Loucy (cell line): ENCODE results near the gene OR13C8.

Source experiments
- H2AFZ ChIP-seq: fragments of 200-600 bp; sonication (generic); 2 replicates; pipeline ENCODE4 v1.6.0; 2016; ENCODE audit warnings: antibody characterized with exemption, mild to moderate bottlenecking, low read length, moderate library complexity
- H3F3A ChIP-seq: fragments of 200-600 bp; 2 replicates; pipeline ENCODE4 v1.6.0; 2016; ENCODE audit warnings: antibody characterized with exemption, low read depth, mild to moderate bottlenecking
- H3K27me3 ChIP-seq: fragments of 200-600 bp; sonication (generic); 2 replicates; pipeline ENCODE4 v1.6.1; 2014; ENCODE audit warnings: low read length, mild to moderate bottlenecking; ENCODE audit not compliant: insufficient read depth, poor library complexity, severe bottlenecking
- H3K36me3 ChIP-seq: fragments of 200-600 bp; sonication (generic); 2 replicates; pipeline ENCODE4 v1.6.1; 2016; ENCODE audit warnings: low read length; ENCODE audit not compliant: insufficient read depth
- H3K4me1 ChIP-seq: fragments of 200-600 bp; sonication (generic); 2 replicates; pipeline ENCODE4 v1.5.1; 2014; ENCODE audit warnings: low read length, mild to moderate bottlenecking; ENCODE audit not compliant: insufficient read depth, poor library complexity, severe bottlenecking
- H3K4me2 ChIP-seq: fragments of 200-600 bp; sonication (generic); 2 replicates; pipeline ENCODE4 v1.6.0; 2014; ENCODE audit warnings: antibody characterized with exemption, low read length, low read depth, mild to moderate bottlenecking; ENCODE audit not compliant: poor library complexity, severe bottlenecking
- H3K4me3 ChIP-seq: fragments of 200-600 bp; sonication (generic); 2 replicates; pipeline ENCODE4 v1.5.1; 2014; ENCODE audit warnings: low read length, mild to moderate bottlenecking, mixed read lengths; ENCODE audit not compliant: poor library complexity, severe bottlenecking
- H3K79me2 ChIP-seq: fragments of 200-600 bp; sonication (generic); 2 replicates; pipeline ENCODE4 v1.6.1; 2014; ENCODE audit warnings: low read length; ENCODE audit not compliant: insufficient read depth
- H3K9ac ChIP-seq: fragments of 200-600 bp; sonication (generic); 2 replicates; pipeline ENCODE4 v1.6.0; 2014; ENCODE audit warnings: mild to moderate bottlenecking, low read depth, low read length, moderate library complexity; ENCODE audit not compliant: poor library complexity, severe bottlenecking
- H3K9me2 ChIP-seq: fragments of 200-600 bp; sonication (generic); replicated peaks from 2 replicates; pipeline ENCODE4 v1.6.1; 2016; ENCODE audit warnings: low read depth, low read length, mixed read lengths
- H3K9me3 ChIP-seq: fragments of 200-600 bp; sonication (generic); 2 replicates; pipeline ENCODE4 v1.6.1; 2014; ENCODE audit warnings: mild to moderate bottlenecking, antibody characterized with exemption, low read length, low read depth; ENCODE audit not compliant: insufficient read depth
- H4K20me1 ChIP-seq: fragments of 200-600 bp; sonication (generic); 2 replicates; pipeline ENCODE4 v1.6.0; 2014; ENCODE audit warnings: antibody characterized with exemption, low read length, mild to moderate bottlenecking; ENCODE audit not compliant: insufficient read depth, poor library complexity, severe bottlenecking
- CTCF ChIP-seq: fragments of 200-600 bp; sonication (generic); conservative IDR thresholded peaks from 2 replicates; pipeline ENCODE4 v1.5.1; 2014; ENCODE audit warnings: mild to moderate bottlenecking, antibody characterized with exemption, low read length
- EZH2phosphoT487 ChIP-seq: fragments of 200-600 bp; IDR thresholded peaks from 2 replicates; pipeline ENCODE4 v1.6.1; 2018; ENCODE audit warnings: antibody characterized with exemption, mild to moderate bottlenecking, moderate library complexity, borderline replicate concordance

OR13C8 gene

GRCh38 chr9:104539275-104539674, 29.7 kb upstream of the OR13C8 start:
- Histone ChIP-seq H3K4me1 (no peaks in the 10 kb centered on the region), H3K79me2 (no peaks in the 10 kb centered on the region), H4K20me1 (no peaks in the 10 kb centered on the region), H3F3A (no peaks in the 10 kb centered on the region), H3K27me3 (no peaks in the 10 kb centered on the region), H3K9ac (no peak overlapping the region), H3K36me3 (no peaks in the 10 kb centered on the region), H3K9me2 (no peaks in the 10 kb centered on the region), H3K9me3 (no peaks in the 10 kb centered on the region), H3K4me3 (no peak overlapping the region), H2AFZ (no peak overlapping the region), H3K4me2 (no peak overlapping the region)
- no peak for TF ChIP-seq CTCF
- TF ChIP-seq EZH2phosphoT487: no peak

- Histone ChIP-seq H2AFZ (no peak overlapping the region), H3K4me1 (no peaks in the 10 kb centered on the region), H4K20me1 (no peaks in the 10 kb centered on the region), H3K9ac (no peak overlapping the region), H3K9me3 (no peaks in the 10 kb centered on the region), H3F3A (no peaks in the 10 kb centered on the region), H3K9me2 (no peaks in the 10 kb centered on the region), H3K4me3 (no peak overlapping the region), H3K27me3 (no peaks in the 10 kb centered on the region), H3K36me3 (no peaks in the 10 kb centered on the region), H3K79me2 (no peaks in the 10 kb centered on the region), H3K4me2 (no peak overlapping the region)
- no peak for TF ChIP-seq EZH2phosphoT487
- TF ChIP-seq CTCF: no peak
Observed at GRCh38 chr9:104544644-104545043, 24.3 kb upstream of the OR13C8 start.

GRCh38 chr9:104553261-104553660, 15.7 kb upstream of the OR13C8 start:
- no peak overlapping the region for H2AFZ ChIP-seq
- H3K9me2 ChIP-seq: no peaks in the 10 kb centered on the region
- no peak overlapping the region for H3K4me3 ChIP-seq

More at GRCh38 chr9:104553261-104553660, 15.7 kb upstream of the OR13C8 start:
- Histone ChIP-seq H3K9me3 (no peaks in the 10 kb centered on the region), H3K9ac (no peak overlapping the region), H3K27me3 (no peaks in the 10 kb centered on the region), H4K20me1 (no peaks in the 10 kb centered on the region), H3K79me2 (no peaks in the 10 kb centered on the region), H3K4me1 (no peaks in the 10 kb centered on the region), H3K4me2 (no peak overlapping the region), H3F3A (no peaks in the 10 kb centered on the region), H3K36me3 (no peaks in the 10 kb centered on the region)
- TF ChIP-seq CTCF: no peak
- no peak for TF ChIP-seq EZH2phosphoT487
